H1 (cell line): ENCODE measurements around the gene INPP5E. TPM values are rescaled to one million over a fixed set of nuclear protein-coding genes. Genes with fewer than 3 reads are reported as not detected.

Source experiments
- CTCF ChIA-PET: fragments of 300-600 bp; sonication (Branson Sonifier 250); formaldehyde crosslinking; loops from one replicate; lab custom pipeline; 2021; ENCODE audit not compliant: partially characterized antibody; lab: Charles Lee
- POLR2A ChIA-PET: fragments of 300-600 bp; sonication (Branson Sonifier 250); formaldehyde crosslinking; loops from one replicate; lab custom pipeline; 2021; ENCODE audit warnings: inconsistent platforms; ENCODE audit not compliant: partially characterized antibody; lab: Charles Lee
- DNase-seq, 2 experiments: peaks; one replicate each; pipeline versions ENCODE4 v3.0.0 to v3.0.0-alpha.2; 2010 to 2022; ENCODE audit warnings: low spot score in 2 of 2, low read depth in 1 of 2, mixed read lengths in 1 of 2
- FAIRE-seq: peaks from 2 replicates; lab custom pipeline; 2011; peaks lifted over from hg19 to GRCh38; lab: Jason Lieb, UNC
- H2AFZ ChIP-seq: 2 replicates; pipeline ENCODE4 v1.8.1; 2012; ENCODE audit warnings: low read length, inconsistent platforms
- H2AK5ac ChIP-seq: 2 replicates; pipeline ENCODE4 v1.6.1; 2013; ENCODE audit warnings: low read depth, low read length
- H2BK120ac ChIP-seq: replicated peaks from 2 replicates; pipeline ENCODE3; 2013; ENCODE audit warnings: low read depth, low read length, inconsistent platforms
- H2BK12ac ChIP-seq: 2 replicates; pipeline ENCODE4 v1.6.1; 2013; ENCODE audit warnings: low read depth, low read length
- H2BK15ac ChIP-seq: 2 replicates; pipeline ENCODE4 v1.6.1; 2013; ENCODE audit warnings: low read length
- H2BK20ac ChIP-seq: 2 replicates; pipeline ENCODE4 v1.6.1; 2013; ENCODE audit warnings: low read length
- H2BK5ac ChIP-seq: 2 replicates; pipeline ENCODE4 v1.6.1; 2013; ENCODE audit warnings: low read depth, low read length
- H3K14ac ChIP-seq: 2 replicates; pipeline ENCODE4 v1.6.1; 2013; ENCODE audit warnings: inconsistent platforms; ENCODE audit not compliant: insufficient read length
- H3K18ac ChIP-seq: 2 replicates; pipeline ENCODE4 v1.6.1; 2013; ENCODE audit warnings: low read length; ENCODE audit errors: extremely low read depth
- H3K23ac ChIP-seq: 2 replicates; pipeline ENCODE4 v1.6.1; 2013; ENCODE audit warnings: inconsistent platforms; ENCODE audit not compliant: insufficient read length
- H3K23me2 ChIP-seq: 2 replicates; pipeline ENCODE4 v1.6.1; 2013; ENCODE audit warnings: low read depth, low read length
- H3K27ac ChIP-seq: 2 replicates; pipeline ENCODE4 v1.6.1; 2011; ENCODE audit warnings: low read depth, low read length, inconsistent platforms
- H3K27me3 ChIP-seq, 4 experiments: replicated peaks in 1 of 4; 1 replicate in 1 of 4; 2 replicates in 3 of 4; pipeline versions ENCODE4 v1.6.1 to v1.8.1; 2011 to 2013; ENCODE audit warnings: low read length in 3 of 4, mild to moderate bottlenecking in 3 of 4, inconsistent platforms in 2 of 4, mixed read lengths in 2 of 4, moderate library complexity in 1 of 4; ENCODE audit not compliant: control insufficient read depth in 3 of 4, insufficient read depth in 3 of 4; ENCODE audit errors: extremely low read depth in 1 of 4
- H3K36me3 ChIP-seq, 4 experiments: 2 replicates each; pipeline versions ENCODE4 v1.6.1 to v1.8.1; 2011 to 2013; ENCODE audit warnings: mild to moderate bottlenecking in 4 of 4, low read length in 3 of 4, moderate library complexity in 2 of 4, control low read depth in 1 of 4, inconsistent platforms in 1 of 4; ENCODE audit not compliant: insufficient read depth in 4 of 4, control insufficient read depth in 2 of 4
- H3K4ac ChIP-seq: replicated peaks from 2 replicates; pipeline ENCODE3; 2013; ENCODE audit warnings: low read length, low read depth, mixed read lengths, inconsistent platforms; ENCODE audit not compliant: insufficient read length
- H3K4me1 ChIP-seq, 4 experiments: replicated peaks in 1 of 4; 1 replicate in 1 of 4; 2 replicates in 3 of 4; pipeline versions ENCODE4 v1.6.1 to v1.8.1; 2011 to 2013; ENCODE audit warnings: low read length in 3 of 4, inconsistent platforms in 2 of 4, mixed read lengths in 1 of 4; ENCODE audit not compliant: insufficient read depth in 4 of 4, control insufficient read depth in 3 of 4
- H3K4me2 ChIP-seq, 2 experiments: 2 replicates each; pipeline versions ENCODE4 v1.6.1 to v1.8.1; 2011 to 2013; ENCODE audit warnings: low read depth in 2 of 2, low read length in 2 of 2, control low read depth in 1 of 2, inconsistent platforms in 1 of 2, mild to moderate bottlenecking in 1 of 2; ENCODE audit not compliant: insufficient read depth in 1 of 2
- H3K4me3 ChIP-seq, 4 experiments: fragments of 200-600, 300-600 bp in 1 of 4; sonication (generic), shearing (Covaris generic), sonication (Bioruptor Twin) in 1 of 4; 2 replicates each; pipeline versions ENCODE4 v1.5.1 to v1.8.1; 2011 to 2016; ENCODE audit warnings: low read length in 4 of 4, low read depth in 3 of 4, control low read depth in 2 of 4, inconsistent platforms in 2 of 4, mild to moderate bottlenecking in 2 of 4, mixed read lengths in 1 of 4, moderate library complexity in 1 of 4; ENCODE audit not compliant: insufficient read depth in 2 of 4; ENCODE audit errors: extremely low read depth in 1 of 4
- H3K56ac ChIP-seq: replicated peaks from 2 replicates; pipeline ENCODE3; 2013; ENCODE audit warnings: low read depth, mild to moderate bottlenecking, mixed read lengths, low read length, inconsistent platforms; ENCODE audit not compliant: insufficient read length
- H3K79me1 ChIP-seq: 2 replicates; pipeline ENCODE4 v1.6.1; 2013; ENCODE audit warnings: low read depth, low read length, control low read depth
- H3K79me2 ChIP-seq, 2 experiments: 2 replicates each; pipeline versions ENCODE4 v1.6.1 to v1.8.1; 2012 to 2013; ENCODE audit warnings: low read length in 2 of 2, mild to moderate bottlenecking in 2 of 2, inconsistent platforms in 1 of 2; ENCODE audit not compliant: insufficient read depth in 2 of 2, control insufficient read depth in 1 of 2
- H3K9ac ChIP-seq, 4 experiments: replicated peaks in 1 of 4; 1 replicate in 1 of 4; 2 replicates in 3 of 4; pipeline versions ENCODE4 v1.6.1 to v1.8.1; 2011 to 2013; ENCODE audit warnings: low read depth in 3 of 4, low read length in 3 of 4, control low read depth in 2 of 4, mild to moderate bottlenecking in 2 of 4, moderate library complexity in 2 of 4, inconsistent platforms in 1 of 4; ENCODE audit errors: extremely low read depth in 1 of 4
- H3K9me3 ChIP-seq, 2 experiments: 2 replicates each; pipeline versions ENCODE4 v1.6.1 to v1.8.1; 2012 to 2013; ENCODE audit warnings: mild to moderate bottlenecking in 2 of 2, moderate library complexity in 2 of 2, control low read depth in 1 of 2, inconsistent platforms in 1 of 2, low read depth in 1 of 2, low read length in 1 of 2, mixed read lengths in 1 of 2; ENCODE audit not compliant: insufficient read depth in 2 of 2
- H4K20me1 ChIP-seq, 2 experiments: replicated peaks in 1 of 2; 2 replicates each; pipeline versions ENCODE3 to v1.8.1; 2011 to 2013; ENCODE audit warnings: inconsistent platforms in 2 of 2, low read length in 2 of 2, mild to moderate bottlenecking in 1 of 2; ENCODE audit not compliant: insufficient read depth in 2 of 2, control insufficient read depth in 1 of 2
- H4K5ac ChIP-seq: 2 replicates; pipeline ENCODE4 v1.6.1; 2013; ENCODE audit warnings: low read length, low read depth, mixed read lengths, inconsistent platforms; ENCODE audit not compliant: insufficient read length
- H4K8ac ChIP-seq: 2 replicates; pipeline ENCODE4 v1.8.0; 2013; ENCODE audit warnings: mild to moderate bottlenecking, moderate library complexity, low read length, inconsistent platforms; ENCODE audit not compliant: insufficient read depth; ENCODE audit errors: extremely low read depth
- H4K91ac ChIP-seq: replicated peaks from 2 replicates; pipeline ENCODE3; 2013; ENCODE audit warnings: low read length, mixed read lengths, inconsistent platforms; ENCODE audit not compliant: insufficient read length
- ASH2L ChIP-seq: fragments of 200-600, 300-600 bp; sonication (generic); IDR thresholded peaks from one replicate; pipeline ENCODE4 v1.7.1; 2017; ENCODE audit warnings: low read length
- BACH1 ChIP-seq: IDR thresholded peaks from 2 replicates; pipeline ENCODE4 v1.6.1; 2012; ENCODE audit warnings: low read length, improper control_type of control experiment
- BRCA1 ChIP-seq: IDR thresholded peaks from 2 replicates; pipeline ENCODE4 v1.6.1; 2012; ENCODE audit warnings: low read depth, low read length, improper control_type of control experiment
- CEBPB ChIP-seq: IDR thresholded peaks from 2 replicates; pipeline ENCODE4 v1.6.1; 2012; ENCODE audit warnings: low read depth, low read length
- HDAC6 ChIP-seq: IDR thresholded peaks from one replicate; pipeline ENCODE4 v1.7.1; 2012; ENCODE audit warnings: low read depth, mild to moderate bottlenecking, inconsistent platforms, low read length, moderate library complexity
- PHF8 ChIP-seq: fragments of 200-600 bp; sonication (generic); conservative IDR thresholded peaks from 2 replicates; pipeline ENCODE4 v1.7.1; 2012; ENCODE audit warnings: low read depth, mild to moderate bottlenecking, inconsistent platforms, low read length, moderate library complexity
- POLR2A ChIP-seq, 2 experiments: IDR thresholded peaks; 1 replicate in 1 of 2; 2 replicates in 1 of 2; pipeline ENCODE4 v1.6.1; 2011; ENCODE audit warnings: low read depth in 2 of 2, low read length in 2 of 2, mild to moderate bottlenecking in 2 of 2; ENCODE audit errors: control extremely low read depth in 1 of 2
- SIX5 ChIP-seq: IDR thresholded peaks from 2 replicates; pipeline ENCODE4 v1.6.1; 2011; ENCODE audit warnings: mild to moderate bottlenecking, low read depth, low read length
- WGBS, 2 experiments: shearing (Covaris generic) in 1 of 2; methylation state at CpG; one replicate each; pipeline versions ENCODE4 v1.1.6 to v1.1.7; 2013 to 2015; ENCODE audit warnings: low lambda C conversion rate in 2 of 2, mixed read lengths in 2 of 2, inconsistent platforms in 1 of 2, low coverage in 1 of 2, missing lambda C conversion rate in 1 of 2; ENCODE audit not compliant: insufficient replicate concordance in 2 of 2, insufficient coverage in 1 of 2, insufficient read length in 1 of 2; ENCODE audit errors: extremely low coverage in 1 of 2, missing lambda C conversion rate in 1 of 2; 5-methylcytosine and 5-hydroxymethylcytosine counted together
- polyA plus RNA-seq, 7 experiments: library from polyadenylated mRNA; depleted of rRNA in 3 of 7; stranded (reverse) in 5 of 7; unstranded in 2 of 7; fragments of >200 nt in 5 of 7; fragments of 200-250 nt in 2 of 7; gene quantifications; 1 replicate in 5 of 7; 2 replicates in 1 of 7; 4 replicates in 1 of 7; pipeline versions ENCODE4 v1.2.1 to v1.2.3, GENCODE V29; 2011 to 2013; ENCODE audit warnings: missing spikeins in 2 of 7, mixed read lengths in 2 of 7
- total RNA-seq: library from RNA; stranded (reverse); fragmentation: NEBNext Ultra II Directional; extraction: Animal tissue kit (Norgen Biotek cat#: 25700); gene quantifications from 2 replicates; pipeline ENCODE4 v1.2.1, GENCODE V29; 2021

The INPP5E gene
- total and polyA plus RNA-seq, 2 of the 8 experiments (the other 6 are each of a cell fraction or from before 2014, with no cell fraction given): 8.7 to 11.3 TPM

GRCh38 chr9:136482046-136482792, 42.6 kb upstream of the INPP5E start:
- Histone ChIP-seq H3K79me1 (no peaks in the 10 kb centered on the region; the same call in none of the 2 replicates), H2BK5ac (peak overlapping the region; percentile 85), H3K4me1 (peaks cover 2 to 13% (median 3%) of the 10 kb centered on the region in 4 experiments), H3K9ac (peak overlapping the region; percentile 85 to 99 (median 92)), H3K27ac (peak overlapping the region; percentile 71), H3K27me3 (no peaks in the 10 kb centered on the region), H2AFZ (no peak overlapping the region), H4K8ac (peak overlapping the region; percentile 99), H2BK15ac (peak overlapping the region; percentile 46; the same call in 1 of the 2 replicates), H4K91ac (no peak overlapping the region), H3K23me2 (peaks cover 9% of the 10 kb centered on the region; the same call in 1 of the 2 replicates), H3K4me3 (peak overlapping the region; percentile 75 to 88 (median 84)), H4K5ac (no peak overlapping the region), H3K18ac (peak overlapping the region; percentile 19; the same call in 1 of the 2 replicates), H2BK20ac (no peak overlapping the region), H3K23ac (no peak overlapping the region), H2AK5ac (0 out of 2 replicates have a peak overlapping the region, but pooled peaks have one; percentile 40), H3K9me3 (no peaks in the 10 kb centered on the region), H3K4ac (no peak overlapping the region), H3K4me2 (peak overlapping the region; percentile 76 to 91), H3K79me2 (peaks cover 21 to 50% of the 10 kb centered on the region in 2 experiments), H2BK12ac (no peak overlapping the region; the same call in 1 of the 2 replicates), H3K14ac (no peak overlapping the region), H4K20me1 (peaks cover 12 to 22% of the 10 kb centered on the region in 2 experiments), H3K56ac (no peak overlapping the region), H3K36me3 (peaks cover 0 to 8% (median 1%) of the 10 kb centered on the region in 4 experiments; a peak in 5 of 8 replicates), H2BK120ac (no peak overlapping the region)
- no peak for DNase-seq
- FAIRE-seq: no peak
- CTCF ChIA-PET: no interaction called here
- POLR2A ChIA-PET: no interaction called here
- TF ChIP-seq CEBPB (peak; percentile 81), POLR2A (IDR thresholded peaks at IDR 0.05; ENCODE audit: control extremely low read depth in 1 of 2, low read depth in 2 of 2, low read length in 2 of 2) (no peak; a peak in 1 of 3 replicates), PHF8 (no peak), ASH2L (peak; percentile 67), HDAC6 (no peak), BACH1 (no peak), SIX5 (no peak), BRCA1 (no peak)
- 5% methylated on average over 34 of the region's 39 CpGs; no CpG with 5 or more reads in 1 of the 2 experiments for WGBS, 2 experiments
